NCI-H2196 treated with DMSO at 0.1 percent for 48 hours (cell line): ENCODE data around the gene LORICRIN.
"Not testable (repeated sequence)": the region's sequence is repeated elsewhere in the genome, so short reads cannot be mapped to it uniquely, and the experiment has no call there.

Experiments
- DNase-seq: peaks from one replicate; lab custom pipeline; 2025; ENCODE audit not compliant: unreplicated experiment; lab: John Stamatoyannopoulos, UW

Gene LORICRIN, protein sequence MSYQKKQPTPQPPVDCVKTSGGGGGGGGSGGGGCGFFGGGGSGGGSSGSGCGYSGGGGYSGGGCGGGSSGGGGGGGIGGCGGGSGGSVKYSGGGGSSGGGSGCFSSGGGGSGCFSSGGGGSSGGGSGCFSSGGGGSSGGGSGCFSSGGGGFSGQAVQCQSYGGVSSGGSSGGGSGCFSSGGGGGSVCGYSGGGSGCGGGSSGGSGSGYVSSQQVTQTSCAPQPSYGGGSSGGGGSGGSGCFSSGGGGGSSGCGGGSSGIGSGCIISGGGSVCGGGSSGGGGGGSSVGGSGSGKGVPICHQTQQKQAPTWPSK

DNA sequence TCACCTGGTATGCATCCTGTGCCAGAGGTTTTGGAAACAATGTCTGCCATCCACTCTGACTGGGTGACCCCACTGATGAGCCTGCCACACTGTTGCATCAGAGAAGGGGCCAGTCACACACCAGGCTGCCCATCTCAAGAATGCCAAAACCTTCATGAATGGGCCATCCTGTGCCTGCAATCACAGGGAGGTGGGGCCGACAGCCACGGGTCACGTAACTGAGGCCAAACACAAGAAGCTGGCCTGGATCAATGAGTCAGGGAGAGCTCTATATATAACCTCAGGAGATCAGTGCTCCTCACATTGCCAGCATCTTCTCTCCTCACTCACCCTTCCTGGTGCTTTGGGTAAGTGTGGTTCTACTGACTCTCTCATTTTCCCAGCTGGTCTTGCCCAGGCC, at the start of gene LORICRIN:
Gene LORICRIN (plus strand): TSS at position 301 of the 400 bp plus-strand sequence. CDS start 1,263 bp downstream, outside the sequence.
- DNase-seq: no peak

DNA sequence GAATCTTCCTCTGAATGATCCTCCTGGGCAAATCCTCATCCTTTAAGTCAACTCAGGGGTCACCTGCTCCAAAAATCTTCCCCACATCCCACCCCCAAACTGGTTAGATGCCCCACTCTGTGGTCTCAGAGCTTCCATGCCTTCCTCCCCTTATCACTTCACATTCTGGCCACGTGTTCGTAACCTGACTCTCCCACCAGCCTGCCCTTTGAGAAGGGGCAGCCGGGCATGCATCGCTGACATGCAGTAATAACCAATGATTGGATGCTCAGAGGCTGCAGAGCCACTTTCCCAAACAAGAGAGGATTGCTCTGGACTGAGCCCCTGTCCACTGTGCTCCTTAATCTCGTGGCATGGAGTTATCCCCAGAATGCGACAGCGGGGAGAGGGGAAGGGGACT, 49.3 kb upstream of the LORICRIN start:
- no peak for DNase-seq

DNA sequence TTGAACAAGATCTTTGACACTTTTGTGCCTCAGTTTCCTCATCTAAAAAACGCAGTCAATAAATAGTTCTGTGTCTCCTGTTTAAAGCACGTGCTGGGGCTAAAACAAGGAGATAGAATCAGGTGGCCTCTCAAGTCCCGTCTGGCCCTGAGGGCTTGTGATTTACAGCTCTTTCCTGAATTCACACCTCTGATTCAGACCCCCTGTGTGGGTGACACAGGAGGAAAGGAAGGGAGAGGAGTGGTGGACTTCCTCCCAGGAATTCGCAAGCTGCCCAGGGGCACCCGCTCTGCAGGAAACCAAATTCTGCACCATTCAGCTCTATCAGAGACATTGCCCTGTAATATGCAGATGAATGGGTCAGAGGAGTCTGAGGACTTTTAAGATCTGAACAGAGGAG, 47.3 kb upstream of the LORICRIN start:
- DNase-seq: no peak

DNA sequence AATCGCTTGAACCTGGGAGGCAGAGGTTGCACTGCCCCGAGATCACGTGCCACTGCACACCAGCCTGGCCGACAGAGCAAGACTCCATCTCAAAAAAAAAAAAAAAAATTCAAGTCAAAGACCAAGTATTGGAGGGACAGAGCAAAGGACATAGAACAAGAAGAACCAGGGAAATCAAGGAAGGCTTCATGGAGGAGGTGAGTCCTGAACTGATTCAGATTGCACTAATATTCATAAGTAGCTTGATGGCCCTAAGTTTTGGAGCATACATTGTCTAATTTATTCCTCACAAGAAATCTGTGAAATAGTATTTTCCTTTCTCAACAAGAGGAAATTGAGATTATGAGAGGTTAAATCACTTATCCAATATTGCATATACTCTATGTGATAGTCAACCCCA, 46.0 kb upstream of the LORICRIN start:
- DNase-seq: no peak

DNA sequence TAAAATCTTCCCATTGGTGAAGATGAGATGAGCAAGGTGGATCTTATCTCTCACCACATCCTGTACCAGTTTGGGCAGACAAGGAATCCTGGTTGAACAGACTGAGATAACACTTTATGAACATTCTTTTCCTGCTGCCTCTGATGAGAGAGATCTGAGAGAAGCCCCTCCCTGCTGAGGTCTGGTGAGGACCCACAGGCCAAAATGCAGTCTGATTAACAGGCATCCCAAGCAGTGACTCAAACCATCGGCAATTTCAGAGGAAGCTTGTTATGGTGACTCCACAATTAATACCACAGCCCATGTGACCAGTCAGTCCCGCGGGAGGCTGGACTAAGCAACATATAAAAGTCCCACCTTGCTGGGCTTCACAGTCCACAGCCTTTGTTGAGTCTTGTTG, 42.3 kb upstream of the LORICRIN start, which contains the start of gene PRR9:
Gene PRR9 (plus strand): TSS at position 373 of the 400 bp plus-strand sequence. CDS start 561 bp downstream, outside the sequence.
- no peak for DNase-seq

DNA sequence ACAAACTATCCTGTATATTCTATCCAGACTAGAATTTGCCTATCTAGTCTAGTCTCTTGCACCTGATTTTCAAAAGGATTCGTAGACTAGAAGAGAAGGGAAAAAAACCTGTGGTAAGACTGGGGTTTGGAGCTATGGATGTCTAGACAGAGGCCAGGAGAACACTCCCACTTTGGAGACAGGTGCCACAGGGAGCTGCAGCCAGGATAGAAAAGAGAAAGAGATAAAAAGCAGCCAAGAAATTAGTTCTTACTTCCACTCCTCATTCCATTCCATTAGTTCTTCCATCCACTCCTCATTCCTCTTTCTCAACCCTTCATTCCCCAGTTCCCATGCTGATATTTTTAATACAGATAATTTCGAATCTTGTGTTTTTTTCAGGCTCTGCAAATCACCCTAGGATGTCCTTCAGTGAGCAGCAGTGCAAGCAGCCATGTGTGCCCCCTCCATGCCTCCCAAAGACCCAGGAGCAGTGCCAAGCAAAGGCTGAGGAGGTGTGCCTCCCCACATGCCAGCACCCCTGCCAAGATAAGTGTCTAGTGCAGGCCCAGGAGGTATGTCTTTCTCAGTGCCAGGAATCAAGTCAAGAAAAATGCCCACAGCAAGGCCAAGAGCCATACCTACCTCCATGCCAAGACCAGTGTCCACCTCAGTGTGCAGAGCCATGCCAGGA, 41.6 kb upstream of the LORICRIN start:
- no peak for DNase-seq

DNA sequence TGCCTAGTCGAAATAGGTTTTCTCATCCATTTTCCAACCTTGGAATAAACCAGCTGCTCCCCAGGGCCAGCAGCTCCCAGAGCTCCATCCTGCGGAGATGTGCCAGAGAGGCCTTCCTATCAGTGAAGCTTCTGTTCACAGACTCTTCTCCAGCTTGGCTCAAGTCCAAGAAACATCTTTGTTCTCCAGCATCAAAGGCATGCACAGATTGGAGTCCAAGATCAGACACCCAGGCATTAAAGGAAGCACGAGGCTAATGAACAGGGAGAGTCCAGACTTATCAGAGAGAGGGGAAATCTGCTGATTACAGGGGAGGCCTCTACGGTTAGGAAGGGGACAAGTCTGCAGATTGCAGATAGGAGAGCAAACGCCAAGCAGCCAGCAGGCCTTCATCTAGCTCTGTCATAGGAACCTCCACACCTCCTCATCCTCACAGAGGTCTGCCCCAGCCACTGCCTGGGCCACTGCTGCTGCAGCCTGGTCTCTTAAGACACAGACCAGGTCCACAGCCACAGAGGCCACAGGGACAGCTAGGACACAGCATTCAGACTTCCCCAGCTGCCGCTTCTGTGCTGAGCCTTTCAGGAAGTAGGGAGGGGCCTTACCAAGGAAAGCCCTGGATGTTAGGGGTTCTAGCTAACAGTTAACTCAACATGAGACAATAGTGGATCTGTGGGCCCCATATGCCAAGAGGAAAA, 38.7 kb upstream of the LORICRIN start:
- no peak for DNase-seq

DNA sequence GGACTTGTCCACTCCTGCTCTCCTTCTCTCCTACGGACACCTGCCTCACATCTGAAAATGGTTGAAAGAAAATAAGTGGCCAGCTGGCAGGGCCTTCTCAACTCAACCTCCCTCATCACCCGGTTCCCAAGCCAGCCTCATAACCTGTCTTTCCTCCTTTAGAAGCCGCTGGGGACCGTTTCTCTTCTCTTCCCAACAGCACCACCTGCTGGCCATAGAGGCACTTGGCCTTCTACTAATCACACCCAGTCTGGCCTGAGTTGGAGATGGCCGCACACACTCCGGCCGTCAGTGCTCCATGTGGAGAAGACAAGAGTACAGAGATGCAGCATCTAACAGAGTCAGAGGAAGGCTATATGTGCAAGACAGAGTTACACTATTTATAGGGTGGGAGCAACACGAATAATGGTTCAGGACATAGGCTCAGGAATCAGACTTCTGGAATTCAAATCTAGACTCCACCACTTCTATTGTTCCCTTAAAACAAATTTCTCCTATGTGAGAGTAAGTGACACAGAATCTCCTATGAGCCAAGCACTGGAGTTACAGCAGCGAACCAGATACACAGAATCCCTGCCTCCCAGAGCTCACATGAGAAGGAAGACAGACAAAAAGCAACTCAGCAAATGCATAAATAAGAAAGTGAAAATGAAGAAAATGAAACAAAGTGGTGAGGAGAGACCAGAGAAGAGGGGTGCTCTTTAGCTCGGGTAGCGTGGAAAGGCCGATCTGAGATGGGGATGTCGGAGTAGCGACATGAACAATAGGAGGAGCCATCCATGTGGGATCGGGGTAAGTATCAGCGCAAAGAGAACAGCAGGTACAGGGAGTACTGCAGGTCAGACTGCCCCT, 36.2 kb upstream of the LORICRIN start:
- peak; percentile 9 for DNase-seq

DNA sequence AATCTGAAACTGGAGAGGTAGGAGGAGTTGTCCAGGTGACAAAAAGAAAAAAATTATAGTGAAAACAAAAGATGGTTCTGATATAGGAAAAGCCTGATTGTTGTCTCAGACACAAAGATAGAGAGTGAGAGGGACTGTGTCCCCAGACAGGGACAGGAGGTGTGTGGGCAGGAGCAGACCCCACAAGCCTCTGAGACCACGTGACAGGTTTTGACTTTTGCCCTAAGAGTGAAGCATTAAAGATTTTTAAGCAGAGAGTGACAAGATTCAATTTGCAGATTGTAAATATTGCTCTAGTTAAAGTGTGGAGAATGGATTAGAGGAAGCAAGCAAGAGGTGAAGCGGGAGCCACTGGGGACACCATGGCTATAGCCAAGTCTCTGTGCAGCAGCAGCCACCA, 31.7 kb upstream of the LORICRIN start:
- DNase-seq: no peak

DNA sequence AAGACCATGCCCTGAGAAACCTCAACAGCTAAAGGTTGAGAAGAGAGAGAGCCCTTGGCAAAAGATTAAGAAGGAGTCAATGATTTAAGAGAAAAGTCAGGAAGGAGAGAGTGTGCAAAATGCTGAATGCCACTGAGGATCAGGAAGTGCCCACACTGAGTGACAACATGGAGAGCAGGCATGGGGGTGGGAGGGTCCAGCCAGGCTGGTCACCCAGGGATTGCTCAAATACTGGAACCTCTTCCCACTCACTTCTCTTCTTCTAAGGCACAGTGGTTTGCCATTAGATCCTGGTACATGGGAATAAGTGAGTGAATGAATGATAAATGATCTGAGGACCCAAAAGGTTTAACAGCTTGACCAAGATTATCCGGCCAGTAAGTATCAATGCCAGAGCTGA, 31.0 kb upstream of the LORICRIN start:
- no peak for DNase-seq

DNA sequence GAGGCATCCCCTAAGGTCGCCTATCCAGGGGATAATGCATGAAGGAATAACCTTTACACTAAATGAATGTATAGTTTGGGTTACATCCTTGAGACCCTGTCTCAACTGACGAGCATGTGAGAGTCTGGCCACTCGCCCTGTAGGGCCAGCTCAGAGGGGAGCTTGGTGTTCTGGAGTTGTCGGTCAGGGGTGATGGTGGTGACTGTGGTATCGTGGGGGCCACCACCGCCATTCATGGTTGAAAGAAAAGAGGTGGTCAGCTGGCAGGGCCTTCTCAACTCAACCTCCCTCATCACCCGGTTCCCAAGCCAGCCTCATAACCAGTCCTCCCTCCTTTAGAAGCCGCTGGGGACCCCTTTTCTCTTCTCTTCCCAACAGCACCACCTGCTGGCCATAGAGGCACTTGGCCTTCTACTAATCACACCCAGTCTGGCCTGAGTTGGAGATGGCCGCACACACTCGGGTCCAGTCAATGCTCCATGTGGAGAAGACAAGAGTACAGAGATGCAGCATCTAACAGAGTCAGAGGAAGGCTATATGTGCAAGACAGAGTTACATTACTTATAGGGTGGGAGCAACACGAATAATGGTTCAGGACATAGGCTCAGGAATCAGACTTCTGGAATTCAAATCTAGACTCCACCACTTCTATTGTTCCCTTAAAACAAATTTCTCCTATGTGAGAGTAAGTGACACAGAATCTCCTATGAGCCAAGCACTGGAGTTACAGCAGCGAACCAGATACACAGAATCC, 30.2 kb upstream of the LORICRIN start:
- DNase-seq: not testable (repeated sequence)

DNA sequence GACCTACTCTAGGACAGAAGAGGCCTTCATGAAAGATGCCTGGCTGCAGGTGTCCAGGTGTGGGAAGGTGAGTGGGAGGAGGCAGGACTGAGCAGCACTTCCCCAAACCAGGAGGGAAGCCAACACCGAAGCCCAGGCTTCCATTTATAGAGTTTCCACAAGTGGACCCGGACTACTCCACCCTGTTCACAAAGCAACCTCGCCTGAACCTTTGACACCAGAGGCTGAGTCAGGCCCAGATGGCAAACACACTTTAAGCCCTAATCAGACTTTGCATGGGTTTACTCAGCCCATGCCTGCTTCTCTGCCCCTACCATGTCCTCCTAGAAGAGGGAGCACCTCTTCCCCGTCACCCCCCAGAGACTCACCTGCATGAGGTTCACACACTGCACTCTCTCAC, 28.1 kb upstream of the LORICRIN start:
- no peak for DNase-seq

DNA sequence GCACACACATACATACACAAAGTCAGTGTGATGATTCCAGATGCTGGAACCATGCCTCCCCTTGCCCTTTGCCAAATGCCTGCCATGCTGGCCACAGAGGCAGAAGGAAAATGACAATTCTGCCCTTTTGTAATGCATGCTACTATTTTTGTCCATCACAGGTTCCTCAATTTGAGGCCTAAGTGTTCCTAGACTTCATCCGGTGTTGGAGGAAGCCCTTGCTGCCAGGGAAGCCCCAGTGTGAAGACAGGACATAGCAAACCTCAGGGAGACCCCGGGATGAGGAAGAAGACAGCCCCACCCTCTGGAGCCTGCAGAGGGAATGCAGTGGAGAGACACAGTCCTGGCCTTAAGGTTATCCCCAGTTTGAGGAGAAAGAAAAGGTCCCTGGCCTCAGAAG, 27.7 kb upstream of the LORICRIN start:
- no peak for DNase-seq

DNA sequence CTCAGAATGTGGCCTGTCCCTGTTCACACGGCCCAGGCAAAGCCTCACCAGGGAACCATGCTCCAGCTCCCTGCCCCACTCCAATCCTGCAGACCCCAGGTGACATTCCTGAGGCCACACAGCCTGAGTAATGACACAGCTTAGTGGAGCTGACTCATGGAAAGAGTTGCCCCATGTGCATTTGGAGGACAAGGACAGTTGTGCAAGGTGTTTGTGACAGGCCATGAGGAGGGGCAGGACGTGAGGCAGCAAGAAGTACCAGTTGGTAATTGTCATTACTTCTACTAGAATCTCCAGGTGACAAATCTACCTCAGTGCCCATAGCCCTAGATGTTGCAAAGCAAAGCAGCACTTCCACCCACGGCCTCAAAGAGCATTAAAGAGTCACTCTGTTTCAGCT, 26.9 kb upstream of the LORICRIN start:
- DNase-seq: no peak

DNA sequence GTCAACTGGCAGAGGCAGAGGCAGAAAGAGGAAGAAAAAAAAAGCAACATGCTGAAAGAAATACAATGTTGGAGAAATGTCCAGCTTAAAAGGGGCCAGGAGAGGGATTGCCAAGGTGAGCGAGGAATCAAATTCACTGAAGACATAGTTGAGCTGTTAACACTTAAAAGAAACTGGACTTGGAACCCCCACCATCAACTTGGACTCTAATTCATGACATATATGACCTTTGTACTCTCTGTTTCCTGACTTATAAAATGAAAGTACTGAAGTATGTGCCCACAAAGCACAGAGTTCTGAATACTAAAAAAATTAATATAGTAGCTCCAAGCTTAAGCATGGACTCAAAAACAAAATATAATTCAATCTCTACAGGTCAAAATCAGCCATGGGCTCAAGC, 26.0 kb upstream of the LORICRIN start:
- no peak for DNase-seq

DNA sequence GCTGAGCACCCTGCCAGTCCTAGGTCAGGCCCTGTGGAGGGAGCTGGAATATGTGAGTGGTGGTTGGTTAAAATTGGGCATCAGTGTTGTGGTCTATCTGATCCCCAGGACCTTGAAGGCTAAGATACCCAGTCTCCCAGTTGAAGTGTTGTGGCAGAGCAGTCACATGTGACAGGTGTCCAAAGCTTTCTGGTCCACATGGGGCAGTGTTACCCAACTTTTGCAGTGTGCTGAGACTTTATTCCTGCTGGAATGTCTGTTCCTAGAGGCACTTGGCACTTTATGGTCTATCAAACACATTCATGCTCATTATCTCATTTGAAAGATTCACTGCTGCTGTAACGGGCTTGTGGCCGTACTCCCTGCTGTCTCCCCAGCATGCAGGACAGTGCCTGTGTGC, 21.0 kb upstream of the LORICRIN start:
- DNase-seq: no peak

DNA sequence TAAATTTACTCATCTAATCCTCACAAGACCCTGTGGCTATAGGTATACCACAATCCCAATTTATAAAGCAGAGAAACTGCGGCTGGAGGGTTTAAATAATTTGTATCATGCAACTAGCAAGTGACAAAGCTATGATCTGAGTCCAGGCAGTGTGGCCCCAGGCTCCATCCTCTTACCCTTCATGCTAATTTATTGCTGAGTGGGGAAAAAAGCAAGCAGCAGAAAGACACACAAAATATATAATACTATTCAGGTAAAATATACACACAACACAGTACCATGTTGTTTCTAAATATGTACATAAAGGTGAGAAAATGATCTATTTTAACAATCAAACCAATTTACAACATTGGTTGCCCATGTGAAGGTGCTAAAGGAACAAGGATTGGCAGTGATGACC, 17.3 kb upstream of the LORICRIN start:
- DNase-seq: no peak

DNA sequence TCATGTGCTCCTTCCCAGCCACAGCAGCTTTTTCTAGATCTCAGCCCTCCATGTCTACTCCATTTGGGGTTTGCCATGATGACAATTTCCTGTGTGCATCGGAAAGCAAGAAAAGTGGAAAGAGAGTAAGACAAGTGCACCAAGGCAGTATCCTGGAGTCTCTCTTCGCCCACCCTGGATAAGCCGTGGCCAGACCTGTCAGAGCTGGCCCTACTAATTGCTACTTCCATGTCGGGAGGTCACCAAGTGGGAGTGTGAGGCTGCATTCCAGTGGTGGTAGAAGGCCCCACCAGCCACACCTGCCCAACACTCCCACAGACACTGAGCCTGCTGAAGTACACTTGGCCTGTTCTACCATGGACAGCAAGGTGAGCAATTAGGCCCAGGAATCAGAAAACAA, 14.0 kb upstream of the LORICRIN start:
- DNase-seq: no peak

DNA sequence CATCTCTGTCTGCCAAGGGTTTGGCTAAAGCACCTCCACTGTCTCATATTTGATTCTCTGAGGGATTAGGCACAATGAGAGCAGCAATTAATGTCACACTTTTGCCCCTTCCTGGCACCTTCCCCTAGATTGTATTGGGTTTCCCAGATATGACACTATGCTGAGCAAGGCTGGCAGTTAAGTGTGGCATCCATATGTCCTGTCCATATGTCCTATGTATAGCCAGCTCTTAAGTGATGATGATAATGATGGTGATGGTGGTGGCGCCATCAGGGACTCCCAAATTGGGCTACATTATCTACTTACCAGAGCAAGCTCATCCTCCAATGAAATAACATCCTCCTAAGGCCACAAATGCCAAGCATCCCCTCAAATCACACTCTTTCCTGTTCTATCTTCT, 13.5 kb upstream of the LORICRIN start:
- DNase-seq: no peak

DNA sequence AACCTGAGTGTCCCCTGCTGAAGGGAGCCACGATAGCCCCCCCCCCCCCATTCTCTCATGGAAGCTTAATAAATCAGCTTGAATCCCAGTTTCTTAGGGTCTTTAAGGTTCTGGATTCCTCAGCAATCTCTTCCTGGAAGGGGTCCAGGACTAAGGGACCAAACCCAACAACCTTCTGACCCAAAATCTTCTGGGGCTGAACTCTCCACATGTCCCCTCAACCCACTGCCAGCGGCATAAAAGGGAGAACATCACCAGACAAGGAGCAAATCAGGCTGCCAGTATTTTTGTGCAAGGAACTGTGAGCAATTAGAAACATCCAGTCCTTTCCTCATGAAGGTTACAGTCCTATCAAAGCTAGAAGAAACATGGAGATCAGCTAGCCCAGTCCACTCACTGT, 12.7 kb upstream of the LORICRIN start:
- DNase-seq: no peak
